Mesenchymal stem cell (in vitro differentiated cells and primary cell): ENCODE measurements around the gene SLC10A2.

Experiments used
- DNase-seq: peaks from one replicate; pipeline ENCODE4 v3.0.0-alpha.2; 2013
- H2AFZ ChIP-seq: one replicate; pipeline ENCODE4 v1.6.1; 2013; ENCODE audit warnings: low read depth, mild to moderate bottlenecking, control low read depth, inconsistent platforms, low read length, moderate library complexity
- H2AK5ac ChIP-seq: 2 replicates; pipeline ENCODE4 v1.6.1; 2013; ENCODE audit warnings: low read length, moderate library complexity, mild to moderate bottlenecking, inconsistent platforms; ENCODE audit not compliant: severe bottlenecking
- H2BK120ac ChIP-seq: one replicate; pipeline ENCODE4 v1.6.1; 2013; ENCODE audit warnings: low read depth, mild to moderate bottlenecking, inconsistent platforms, low read length, moderate library complexity
- H2BK12ac ChIP-seq, 2 experiments: one replicate each; pipeline ENCODE4 v1.6.1; 2013; ENCODE audit warnings: inconsistent platforms in 2 of 2, low read length in 2 of 2, mild to moderate bottlenecking in 2 of 2, moderate library complexity in 2 of 2, control low read depth in 1 of 2
- H2BK15ac ChIP-seq: one replicate; pipeline ENCODE4 v1.6.1; 2013; ENCODE audit warnings: mild to moderate bottlenecking, low read depth, inconsistent platforms; ENCODE audit not compliant: poor library complexity, severe bottlenecking
- H2BK5ac ChIP-seq: 2 replicates; pipeline ENCODE4 v1.6.1; 2013; ENCODE audit warnings: low read depth, mild to moderate bottlenecking, low read length, control low read depth, inconsistent platforms; ENCODE audit not compliant: poor library complexity, severe bottlenecking
- H3K14ac ChIP-seq, 2 experiments: one replicate each; pipeline ENCODE4 v1.6.1; 2013; ENCODE audit warnings: inconsistent platforms in 2 of 2, low read length in 2 of 2, control low read depth in 1 of 2, mild to moderate bottlenecking in 1 of 2, moderate library complexity in 1 of 2
- H3K18ac ChIP-seq, 2 experiments: one replicate each; pipeline ENCODE4 v1.6.1; 2013; ENCODE audit warnings: inconsistent platforms in 2 of 2, low read length in 2 of 2, control low read depth in 1 of 2, low read depth in 1 of 2, mild to moderate bottlenecking in 1 of 2
- H3K23ac ChIP-seq, 2 experiments: one replicate each; pipeline ENCODE4 v1.6.1; 2013; ENCODE audit warnings: inconsistent platforms in 2 of 2, low read length in 2 of 2, mild to moderate bottlenecking in 2 of 2, moderate library complexity in 2 of 2, control low read depth in 1 of 2
- H3K27ac ChIP-seq: 2 replicates; pipeline ENCODE4 v1.5.1; 2013; ENCODE audit warnings: mild to moderate bottlenecking, moderate library complexity, low read length, control low read depth, inconsistent platforms; ENCODE audit not compliant: poor library complexity, severe bottlenecking
- H3K27me3 ChIP-seq, 2 experiments: 2 replicates each; pipeline versions ENCODE4 v1.6.1 to v1.7.0; 2013; ENCODE audit warnings: low read length in 2 of 2, mild to moderate bottlenecking in 2 of 2, moderate library complexity in 2 of 2, control low read depth in 1 of 2, inconsistent platforms in 1 of 2; ENCODE audit not compliant: control insufficient read depth in 1 of 2, insufficient read depth in 1 of 2
- H3K36me3 ChIP-seq, 2 experiments: 2 replicates each; pipeline versions ENCODE4 v1.6.1 to v1.7.0; 2013; ENCODE audit warnings: low read length in 2 of 2, control low read depth in 1 of 2, inconsistent platforms in 1 of 2, low read depth in 1 of 2, mild to moderate bottlenecking in 1 of 2; ENCODE audit not compliant: insufficient read depth in 2 of 2, control insufficient read depth in 1 of 2
- H3K4ac ChIP-seq, 2 experiments: one replicate each; pipeline ENCODE4 v1.6.1; 2013; ENCODE audit warnings: inconsistent platforms in 2 of 2, low read length in 2 of 2, mild to moderate bottlenecking in 2 of 2, moderate library complexity in 2 of 2, control low read depth in 1 of 2, low read depth in 1 of 2
- H3K4me1 ChIP-seq: 2 replicates; pipeline ENCODE4 v1.6.1; 2013; ENCODE audit warnings: low read depth, low read length, control low read depth; ENCODE audit not compliant: control insufficient read depth, insufficient read depth
- H3K4me2 ChIP-seq: 2 replicates; pipeline ENCODE4 v1.6.1; 2013; ENCODE audit warnings: low read length, mild to moderate bottlenecking, inconsistent platforms; ENCODE audit not compliant: poor library complexity, severe bottlenecking
- H3K4me3 ChIP-seq, 2 experiments: 2 replicates each; pipeline versions ENCODE4 v1.5.1 to v1.7.0; 2013; ENCODE audit warnings: low read length in 2 of 2, mild to moderate bottlenecking in 2 of 2, control low read depth in 1 of 2, low read depth in 1 of 2; ENCODE audit not compliant: insufficient read depth in 1 of 2
- H3K79me1 ChIP-seq: replicated peaks from 2 replicates; pipeline ENCODE4 v1.6.1; 2013; ENCODE audit warnings: mild to moderate bottlenecking, control low read depth, low read length, inconsistent platforms; ENCODE audit not compliant: poor library complexity, severe bottlenecking
- H3K9ac ChIP-seq: 2 replicates; pipeline ENCODE4 v1.7.0; 2013; ENCODE audit warnings: mild to moderate bottlenecking, low read length, moderate library complexity
- H3K9me3 ChIP-seq: 2 replicates; pipeline ENCODE4 v1.7.0; 2013; ENCODE audit warnings: mild to moderate bottlenecking, low read length; ENCODE audit not compliant: control insufficient read depth
- H4K8ac ChIP-seq: one replicate; pipeline ENCODE4 v1.6.1; 2013; ENCODE audit warnings: inconsistent platforms, mild to moderate bottlenecking, low read length, moderate library complexity
- H4K91ac ChIP-seq: one replicate; pipeline ENCODE4 v1.6.1; 2013; ENCODE audit warnings: mild to moderate bottlenecking, low read length, inconsistent platforms
- WGBS: methylation state at CpG from one replicate; pipeline ENCODE4 v1.1.7; 2013; ENCODE audit warnings: mixed read lengths; 5-methylcytosine and 5-hydroxymethylcytosine counted together

SLC10A2 gene

GRCh38 chr13:103102482-103102881 lies 36.3 kb upstream of the SLC10A2 start:
- no peak overlapping the region for H3K4me2 ChIP-seq
- H2BK5ac ChIP-seq, result no peak overlapping the region
- H3K9me3 ChIP-seq, result peaks cover 3% of the 10 kb centered on the region
- no peak overlapping the region for H2BK12ac ChIP-seq
- no peak overlapping the region for H3K18ac ChIP-seq
- no CpG with 5 or more reads among the region's 1 CpG for WGBS
- H2AFZ ChIP-seq, result no peak overlapping the region
- H3K23ac ChIP-seq, result no peak overlapping the region
- H4K91ac ChIP-seq, result no peak overlapping the region
- no peaks in the 10 kb centered on the region for H3K36me3 ChIP-seq
- H3K4me3 ChIP-seq, result no peak overlapping the region
- DNase-seq, result no peak
- no peak overlapping the region for H2BK15ac ChIP-seq
- H2AK5ac ChIP-seq, result no peak overlapping the region
- H3K4ac ChIP-seq, result no peak overlapping the region
- no peaks in the 10 kb centered on the region for H3K27me3 ChIP-seq
- H2BK120ac ChIP-seq, result no peak overlapping the region
- no peaks in the 10 kb centered on the region for H3K79me1 ChIP-seq
- H3K14ac ChIP-seq, result no peak overlapping the region
- H3K27ac ChIP-seq, result no peak overlapping the region
- no peak overlapping the region for H4K8ac ChIP-seq
- no peak overlapping the region for H3K9ac ChIP-seq
- peaks cover 1% of the 10 kb centered on the region for H3K4me1 ChIP-seq

- whole genome bisulfite sequencing, result 70% methylated on average over 7 of the region's 7 CpGs
- no peak overlapping the region for H3K14ac ChIP-seq
- H3K79me1 ChIP-seq, result no peaks in the 10 kb centered on the region
- no peaks in the 10 kb centered on the region for H3K36me3 ChIP-seq
- no peak overlapping the region for H2BK120ac ChIP-seq
- H3K4me2 ChIP-seq, result no peak overlapping the region
- peaks cover 1% of the 10 kb centered on the region for H3K4me1 ChIP-seq
- H2BK5ac ChIP-seq, result no peak overlapping the region
- peaks cover 3% of the 10 kb centered on the region for H3K9me3 ChIP-seq
- H3K4me3 ChIP-seq, result no peak overlapping the region
- no peak overlapping the region for H3K9ac ChIP-seq
- H4K91ac ChIP-seq, result no peak overlapping the region
- no peak overlapping the region for H3K18ac ChIP-seq
- no peaks in the 10 kb centered on the region for H3K27me3 ChIP-seq
- no peak overlapping the region for H2BK15ac ChIP-seq
- H2AK5ac ChIP-seq, result no peak overlapping the region
- H3K23ac ChIP-seq, result no peak overlapping the region
- no peak overlapping the region for H3K4ac ChIP-seq
- no peak for DNase-seq
- no peak overlapping the region for H3K27ac ChIP-seq
- H2AFZ ChIP-seq, result no peak overlapping the region
- H4K8ac ChIP-seq, result no peak overlapping the region
- H2BK12ac ChIP-seq, result no peak overlapping the region
Observed at GRCh38 chr13:103101901-103102300, 35.7 kb upstream of the SLC10A2 start.

DNA sequence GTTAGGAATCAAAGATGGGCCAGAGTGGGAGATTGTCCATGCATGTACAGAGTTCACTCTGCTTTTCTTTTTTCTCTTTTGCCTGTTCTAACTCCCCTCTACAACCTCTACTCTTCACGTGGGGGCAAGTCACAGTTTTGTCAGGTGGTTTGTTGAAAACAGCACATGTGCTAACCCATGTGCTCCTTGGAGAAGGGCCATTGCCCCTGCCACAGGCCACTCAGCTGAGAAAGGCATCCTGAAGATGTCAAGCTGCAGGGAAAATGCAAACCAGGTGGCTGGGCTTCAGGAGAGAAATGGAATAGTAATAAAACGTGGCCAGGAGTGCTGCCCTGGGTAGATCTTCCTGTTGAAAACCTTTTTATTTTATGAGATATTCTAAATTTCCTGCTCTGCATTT lies 35.3 kb upstream of the SLC10A2 start:
- H3K9ac ChIP-seq, result no peak overlapping the region
- H4K8ac ChIP-seq, result no peak overlapping the region
- H2BK120ac ChIP-seq, result no peak overlapping the region
- H3K4ac ChIP-seq, result no peak overlapping the region
- H3K27me3 ChIP-seq, result no peaks in the 10 kb centered on the region
- H3K9me3 ChIP-seq, result peaks cover 3% of the 10 kb centered on the region
- H4K91ac ChIP-seq, result no peak overlapping the region
- no peak for DNase-seq
- H2BK15ac ChIP-seq, result no peak overlapping the region
- H3K4me1 ChIP-seq, result peaks cover 1% of the 10 kb centered on the region
- no peak overlapping the region for H2AK5ac ChIP-seq
- H3K23ac ChIP-seq, result no peak overlapping the region
- H3K36me3 ChIP-seq, result no peaks in the 10 kb centered on the region
- no peak overlapping the region for H3K4me3 ChIP-seq
- H2BK5ac ChIP-seq, result no peak overlapping the region
- H3K18ac ChIP-seq, result no peak overlapping the region
- H2AFZ ChIP-seq, result no peak overlapping the region
- 73% methylated on average over 1 of the region's 2 CpGs for WGBS
- no peak overlapping the region for H2BK12ac ChIP-seq
- no peak overlapping the region for H3K27ac ChIP-seq
- no peak overlapping the region for H3K4me2 ChIP-seq
- H3K14ac ChIP-seq, result no peak overlapping the region
- no peaks in the 10 kb centered on the region for H3K79me1 ChIP-seq

GRCh38 chr13:103100830-103101229 lies 34.6 kb upstream of the SLC10A2 start:
- DNase-seq, result no peak
- Histone ChIP-seq H3K27me3 (no peaks in the 10 kb centered on the region), H4K8ac (no peak overlapping the region)

More at GRCh38 chr13:103100830-103101229, 34.6 kb upstream of the SLC10A2 start:
- no peak overlapping the region for H3K4ac ChIP-seq
- no peak overlapping the region for H4K91ac ChIP-seq
- no peak overlapping the region for H2BK5ac ChIP-seq
- no peak overlapping the region for H3K4me3 ChIP-seq
- H2BK12ac ChIP-seq, result no peak overlapping the region
- H2AK5ac ChIP-seq, result no peak overlapping the region
- H2AFZ ChIP-seq, result no peak overlapping the region
- no peak overlapping the region for H3K14ac ChIP-seq
- H3K23ac ChIP-seq, result no peak overlapping the region
- H3K4me2 ChIP-seq, result no peak overlapping the region
- H3K9ac ChIP-seq, result no peak overlapping the region
- H2BK120ac ChIP-seq, result no peak overlapping the region
- H3K79me1 ChIP-seq, result no peaks in the 10 kb centered on the region
- H3K9me3 ChIP-seq, result peaks cover 5% of the 10 kb centered on the region
- H2BK15ac ChIP-seq, result no peak overlapping the region
- H3K4me1 ChIP-seq, result peaks cover 1% of the 10 kb centered on the region
- no peak overlapping the region for H3K27ac ChIP-seq
- no peak overlapping the region for H3K18ac ChIP-seq
- H3K36me3 ChIP-seq, result no peaks in the 10 kb centered on the region
